Large intestine (tissue), 3 donors: ENCODE data around the gene CDH12. TPM values are rescaled to one million over a fixed set of nuclear protein-coding genes. Genes with fewer than 3 reads are reported as not detected.
"Not testable (repeated sequence)": the region's sequence is repeated elsewhere in the genome, so short reads cannot be mapped to it uniquely, and the experiment has no call there.

Experiments
- DNase-seq, 2 donors: peaks; one replicate each; pipeline versions ENCODE4 v3.0.0 to v3.0.0-alpha.2; 2013
- H3K27ac ChIP-seq: one replicate; pipeline ENCODE4 v1.5.1; 2013; ENCODE audit warnings: low read length
- H3K27me3 ChIP-seq: 2 replicates; pipeline ENCODE4 v1.6.1; 2013; ENCODE audit warnings: low read length; ENCODE audit not compliant: control insufficient read depth, insufficient read depth
- H3K36me3 ChIP-seq: 2 replicates; pipeline ENCODE4 v1.6.1; 2013; ENCODE audit warnings: low read length; ENCODE audit not compliant: control insufficient read depth, insufficient read depth
- H3K4me1 ChIP-seq: one replicate; pipeline ENCODE4 v1.6.1; 2013; ENCODE audit warnings: low read length; ENCODE audit not compliant: control insufficient read depth, insufficient read depth
- H3K4me3 ChIP-seq: one replicate; pipeline ENCODE4 v1.5.1; 2013; ENCODE audit warnings: low read length
- H3K9me3 ChIP-seq: one replicate; pipeline ENCODE4 v1.6.1; 2013; ENCODE audit warnings: mild to moderate bottlenecking, low read depth, low read length, moderate library complexity; ENCODE audit not compliant: control insufficient read depth
- WGBS: methylation state at CpG from one replicate; pipeline ENCODE4 v1.1.5; 2013; ENCODE audit warnings: low lambda C conversion rate; ENCODE audit not compliant: insufficient coverage; 5-methylcytosine and 5-hydroxymethylcytosine counted together
- polyA plus RNA-seq: library from polyadenylated mRNA; unstranded; fragments of 120-200 nt; gene quantifications from one replicate; pipeline ENCODE4 v1.2.1, GENCODE V29; 2013

Gene CDH12
- polyA plus RNA-seq, 1 donor, result 1.1 TPM

DNA sequence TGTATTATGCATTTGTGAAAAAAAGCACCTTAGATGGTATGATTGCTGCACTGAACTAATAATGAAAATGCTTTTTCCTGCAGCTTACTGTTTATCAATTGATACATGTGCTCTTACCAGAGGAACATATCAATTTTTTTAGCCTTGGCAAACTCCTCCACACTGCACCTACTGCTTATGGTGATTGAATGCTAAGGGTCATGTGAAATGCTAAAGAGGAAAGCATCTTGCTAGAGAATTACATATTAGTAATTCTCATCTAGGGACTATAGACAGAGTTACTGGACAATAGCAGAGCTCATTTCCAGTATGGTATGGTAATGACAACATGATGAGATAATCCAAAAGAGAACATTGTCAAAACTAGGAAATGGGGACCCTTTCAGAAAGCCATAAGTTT is 817.1 kb downstream of the CDH12 start:
- Histone ChIP-seq H3K36me3 (no peaks in the 10 kb centered on the region), H3K27ac (no peak overlapping the region), H3K27me3 (no peaks in the 10 kb centered on the region), H3K4me1 (no peaks in the 10 kb centered on the region), H3K9me3 (no peaks in the 10 kb centered on the region), H3K4me3 (no peak overlapping the region)
- no peak for DNase-seq

DNA sequence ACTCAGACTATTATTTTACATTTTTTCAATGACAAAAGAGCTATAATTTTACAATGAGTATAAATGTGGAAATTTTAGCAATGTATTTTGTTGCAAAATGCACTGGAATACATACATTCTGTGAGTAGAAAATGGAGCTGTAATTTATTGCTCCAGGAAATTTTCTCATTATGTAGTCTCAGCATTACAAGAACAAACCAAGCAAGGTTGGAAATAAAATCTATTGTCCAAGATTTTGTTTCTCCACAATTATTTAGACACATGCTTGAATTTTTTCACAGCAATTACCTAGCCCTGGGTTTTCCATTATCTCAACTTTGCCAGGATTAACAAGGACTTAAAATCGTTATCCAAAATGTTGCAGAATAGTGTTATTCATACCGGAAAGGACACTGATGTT is 820.1 kb downstream of the CDH12 start:
- WGBS, result 100% methylated on average over 1 of the region's 2 CpGs
- DNase-seq, result no peak
- Histone ChIP-seq H3K36me3 (no peaks in the 10 kb centered on the region), H3K4me3 (no peak overlapping the region), H3K27me3 (no peaks in the 10 kb centered on the region), H3K27ac (no peak overlapping the region), H3K9me3 (no peaks in the 10 kb centered on the region), H3K4me1 (no peaks in the 10 kb centered on the region)

DNA sequence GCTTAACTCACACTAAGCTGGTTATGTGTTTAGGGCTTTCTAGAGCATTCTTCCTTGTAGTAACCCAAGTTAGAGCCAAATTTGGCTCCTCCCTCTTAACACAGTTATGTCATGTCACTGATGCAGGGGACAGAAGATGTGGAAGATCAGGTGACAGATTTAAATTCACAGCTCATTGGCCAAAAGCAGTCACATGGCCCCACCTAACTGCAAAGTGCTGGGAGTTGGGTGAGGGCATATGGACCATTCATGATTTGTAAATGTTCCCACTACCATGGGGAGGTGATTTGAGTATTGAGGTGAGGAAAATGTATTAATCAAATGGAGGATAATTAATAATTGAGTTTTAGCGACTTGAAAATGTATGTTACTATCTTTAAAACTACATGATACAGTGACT is 829.4 kb downstream of the CDH12 start:
- H3K4me3 ChIP-seq, result no peak overlapping the region
- no peak overlapping the region for H3K27ac ChIP-seq
- DNase-seq, result no peak
- H3K27me3 ChIP-seq, result no peaks in the 10 kb centered on the region
- no peaks in the 10 kb centered on the region for H3K9me3 ChIP-seq
- no peaks in the 10 kb centered on the region for H3K36me3 ChIP-seq
- WGBS, result 100% methylated on average over 1 of the region's 1 CpG
- no peaks in the 10 kb centered on the region for H3K4me1 ChIP-seq

DNA sequence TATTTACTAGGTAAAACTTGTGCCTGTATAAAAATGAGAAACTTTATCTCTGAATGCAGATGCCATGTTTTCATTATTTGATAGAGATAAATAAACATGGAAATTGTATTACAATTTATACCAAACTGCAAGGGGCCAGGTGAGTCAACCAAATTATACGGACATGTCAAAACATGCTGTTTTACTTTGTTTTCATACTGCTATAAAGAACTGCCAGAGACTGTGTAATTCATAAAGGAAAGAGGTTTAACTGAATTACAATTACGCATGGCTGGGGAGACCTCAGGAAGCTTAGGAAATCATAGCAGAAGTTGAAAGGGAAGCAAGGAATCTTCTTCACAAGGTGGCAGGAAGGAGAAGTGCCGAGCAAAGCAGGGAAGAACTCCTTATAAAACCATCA is 840.3 kb downstream of the CDH12 start:
- whole genome bisulfite sequencing, result no CpG with 5 or more reads among the region's 3 CpGs
- not testable (repeated sequence) for H3K36me3 ChIP-seq, DNase-seq, H3K4me3 ChIP-seq, H3K4me1 ChIP-seq, H3K9me3 ChIP-seq, H3K27ac ChIP-seq, H3K27me3 ChIP-seq

DNA sequence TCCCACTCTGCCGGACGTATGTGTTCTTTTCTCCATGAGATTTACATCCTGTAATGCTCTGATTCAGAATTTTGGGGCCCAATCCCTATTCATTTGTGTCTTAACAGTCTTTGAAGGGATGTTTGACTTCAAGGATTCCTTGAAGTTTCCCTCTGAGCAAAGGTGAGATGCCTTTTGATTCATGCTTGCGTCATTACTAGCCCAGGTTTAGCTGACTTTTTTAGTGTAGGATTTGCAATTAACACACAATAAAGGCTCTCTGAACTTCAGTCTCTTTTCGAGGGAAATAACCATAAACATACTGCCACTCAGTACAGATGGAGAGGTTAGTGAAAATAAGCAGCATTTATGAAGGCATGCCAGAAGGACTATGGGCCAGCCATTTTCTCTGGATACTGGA is 842.3 kb downstream of the CDH12 start:
- no CpG with 5 or more reads among the region's 4 CpGs for WGBS
- not testable (repeated sequence) for H3K9me3 ChIP-seq, H3K36me3 ChIP-seq, DNase-seq, H3K27me3 ChIP-seq, H3K4me3 ChIP-seq, H3K27ac ChIP-seq, H3K4me1 ChIP-seq

DNA sequence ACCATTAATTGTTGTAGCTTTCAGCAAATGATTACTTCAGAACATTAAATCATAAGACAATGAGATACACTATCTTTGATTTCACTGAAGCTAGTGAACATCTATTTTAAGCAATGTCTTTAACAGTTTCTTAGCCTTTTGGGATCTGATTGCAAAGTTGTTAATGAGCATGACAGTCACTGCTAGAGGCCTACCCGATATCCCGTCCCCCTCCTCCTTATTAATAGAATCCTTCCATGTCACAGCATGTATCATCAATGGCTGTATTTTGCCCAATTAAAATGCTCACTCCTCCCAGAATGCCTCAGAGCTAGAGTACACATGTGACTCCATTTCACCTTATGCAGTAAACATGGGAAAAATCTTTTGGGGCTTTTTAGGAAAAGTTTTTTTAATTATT is 852.0 kb downstream of the CDH12 start:
- not testable (repeated sequence) for H3K4me3 ChIP-seq, H3K36me3 ChIP-seq, H3K4me1 ChIP-seq, H3K27me3 ChIP-seq, H3K9me3 ChIP-seq, H3K27ac ChIP-seq, DNase-seq
- WGBS, result no CpG with 5 or more reads among the region's 2 CpGs

DNA sequence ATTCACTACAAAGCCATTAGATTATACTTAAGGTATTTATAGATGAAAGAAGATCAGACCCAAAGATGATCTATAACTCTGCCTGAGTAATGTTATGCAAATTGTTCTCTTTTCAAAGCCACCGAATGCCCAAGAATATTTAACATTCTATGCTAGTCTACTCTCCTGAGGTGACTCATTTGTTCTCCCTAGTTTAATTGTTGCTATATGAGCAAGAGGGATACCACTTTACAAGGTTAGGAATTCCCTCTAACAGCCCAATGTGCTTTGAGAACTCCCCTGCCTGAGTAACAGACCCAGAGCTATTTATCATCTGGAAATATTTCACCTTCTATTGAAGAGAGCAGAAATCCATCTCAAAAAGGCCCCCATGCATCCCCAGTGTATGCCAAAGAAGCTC is 867.3 kb downstream of the CDH12 start:
- not testable (repeated sequence) for H3K27me3 ChIP-seq, H3K4me3 ChIP-seq, H3K4me1 ChIP-seq, H3K9me3 ChIP-seq, H3K36me3 ChIP-seq, H3K27ac ChIP-seq, DNase-seq
- WGBS, result no CpG with 5 or more reads among the region's 1 CpG

DNA sequence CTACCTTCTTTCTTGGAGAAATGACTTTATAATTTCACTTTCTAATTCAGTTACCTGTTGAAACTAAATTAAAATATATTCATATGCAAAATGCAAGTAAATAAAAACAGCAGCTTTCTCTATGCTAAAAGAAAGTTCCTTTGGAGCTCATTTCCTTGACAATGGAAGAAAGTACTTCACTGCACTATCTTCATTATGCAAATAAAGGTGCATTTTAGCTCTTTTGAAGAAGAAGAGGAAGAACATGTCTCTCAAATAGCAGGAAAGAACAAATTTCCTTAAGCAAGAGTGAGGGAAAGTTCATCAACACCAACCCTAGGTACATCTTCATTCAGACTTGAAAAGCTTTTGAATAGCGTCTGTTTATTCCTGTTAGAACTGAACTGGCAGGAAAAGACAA is 901.6 kb downstream of the CDH12 start:
- DNase-seq, H3K36me3 ChIP-seq, H3K4me1 ChIP-seq, H3K27me3 ChIP-seq, H3K9me3 ChIP-seq, H3K4me3 ChIP-seq, H3K27ac ChIP-seq: not testable (repeated sequence)
- no CpG with 5 or more reads among the region's 1 CpG for WGBS

DNA sequence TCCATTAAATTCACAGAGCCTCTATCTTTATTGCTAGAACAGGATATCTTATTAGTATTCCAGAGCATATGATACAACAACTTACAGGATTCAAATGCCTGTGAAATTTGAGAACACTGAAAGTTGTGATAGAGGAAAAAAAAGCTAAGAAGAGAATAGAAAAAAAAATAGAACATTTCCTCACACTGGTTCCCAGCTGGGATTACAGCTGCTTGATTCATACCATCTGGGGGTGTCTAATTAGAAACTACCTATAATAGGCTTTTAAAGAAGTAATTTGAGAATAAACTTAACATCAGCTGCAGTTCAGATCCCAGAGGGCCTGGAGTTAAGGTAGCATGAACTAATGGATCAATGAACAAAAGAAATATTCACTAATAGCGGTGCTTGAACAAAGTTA is 922.0 kb downstream of the CDH12 start:
- H3K4me3 ChIP-seq, result no peak overlapping the region
- H3K27me3 ChIP-seq, result no peaks in the 10 kb centered on the region
- WGBS, result 100% methylated on average over 1 of the region's 1 CpG
- DNase-seq, result no peak
- no peaks in the 10 kb centered on the region for H3K36me3 ChIP-seq
- H3K9me3 ChIP-seq, result no peaks in the 10 kb centered on the region
- H3K4me1 ChIP-seq, result no peaks in the 10 kb centered on the region
- H3K27ac ChIP-seq, result no peak overlapping the region

DNA sequence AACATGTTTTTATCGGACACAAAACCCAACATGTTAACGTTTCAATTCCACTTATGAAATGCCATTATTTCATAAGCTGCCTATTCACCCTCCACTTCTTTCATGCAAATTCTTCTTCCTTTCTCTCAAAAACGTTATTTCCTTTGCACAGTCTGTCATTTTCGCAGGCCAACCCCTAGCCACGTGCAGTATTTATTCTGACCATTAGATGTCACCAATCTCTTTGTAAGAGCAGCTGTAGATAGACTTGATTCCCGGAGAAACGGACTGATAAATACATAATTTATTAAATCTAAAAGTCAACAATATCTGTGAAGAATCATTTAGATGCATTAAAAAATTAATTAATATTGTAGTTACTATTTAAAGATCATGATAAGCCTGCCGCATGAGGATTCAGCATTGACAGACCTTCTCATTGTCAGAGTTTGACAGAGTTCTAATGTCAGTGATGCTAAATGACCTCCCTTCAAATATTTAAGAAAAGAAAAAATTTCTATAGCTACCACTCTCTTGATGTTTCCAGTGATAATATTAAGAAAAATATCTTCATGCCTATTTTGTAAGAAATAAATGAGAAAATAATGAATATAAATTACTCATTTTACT is 933.6 kb downstream of the CDH12 start:
- Histone ChIP-seq H3K4me3 (no peak overlapping the region), H3K36me3 (no peaks in the 10 kb centered on the region), H3K27ac (no peak overlapping the region), H3K4me1 (no peaks in the 10 kb centered on the region), H3K27me3 (no peaks in the 10 kb centered on the region), H3K9me3 (no peaks in the 10 kb centered on the region)
- peak; percentile 8 to 24 for DNase-seq
- WGBS, result 13% methylated on average over 4 of the region's 8 CpGs

DNA sequence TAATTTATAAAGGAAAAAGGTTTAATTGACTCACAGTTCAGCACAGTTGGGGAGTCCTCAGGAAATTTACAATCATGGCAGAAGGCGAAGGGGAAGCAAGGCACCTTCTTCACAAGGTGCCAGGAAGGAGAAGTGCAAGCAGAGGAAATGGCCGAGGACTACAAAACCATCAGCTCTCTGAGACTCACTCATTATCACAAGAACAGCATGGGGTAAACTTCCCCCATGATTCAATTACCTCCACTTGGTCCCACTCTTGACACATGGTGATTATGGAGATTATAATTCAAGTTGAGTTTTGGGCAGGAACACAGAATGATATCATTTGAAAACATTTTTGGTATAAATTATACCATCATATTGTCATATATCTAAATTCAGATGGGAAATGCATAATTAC is 934.7 kb downstream of the CDH12 start:
- DNase-seq, result no peak
- no peak overlapping the region for H3K27ac ChIP-seq
- no CpG with 5 or more reads among the region's 2 CpGs for WGBS
- no peak overlapping the region for H3K4me3 ChIP-seq
- H3K9me3 ChIP-seq, result no peaks in the 10 kb centered on the region
- H3K36me3 ChIP-seq, result no peaks in the 10 kb centered on the region
- no peaks in the 10 kb centered on the region for H3K4me1 ChIP-seq
- no peaks in the 10 kb centered on the region for H3K27me3 ChIP-seq
